WTC11 (cell line): ENCODE data around the gene MGST3. TPM values are rescaled to one million over a fixed set of nuclear protein-coding genes. Genes with fewer than 3 reads are reported as not detected.

ENCODE experiments used
- ATAC-seq: fragments of 200-7000 bp; cut with Tn5 transposase; 2 replicates; pipeline ENCODE4 v1.10.0; 2021; ENCODE audit warnings: mild to moderate bottlenecking, moderate library complexity
- CTCF ChIA-PET: fragments of 300-600 bp; sonication (Branson Sonifier 250); formaldehyde crosslinking; loops from one replicate; lab custom pipeline; 2021; ENCODE audit warnings: antibody characterized with exemption; lab: Charles Lee
- POLR2A ChIA-PET: fragments of 350-600 bp; sonication (Branson Sonifier 250); formaldehyde crosslinking; loops from one replicate; lab custom pipeline; 2021; ENCODE audit warnings: antibody characterized with exemption; lab: Charles Lee
- DNase-seq: peaks from one replicate; pipeline ENCODE4 v3.0.0; 2021; ENCODE audit warnings: low spot score
- H3K27ac Mint-ChIP-seq: 2 replicates; pipeline ENCODE4 v1.8.0; 2021; ENCODE audit warnings: mixed read lengths
- H3K27me3 Mint-ChIP-seq: 2 replicates; pipeline ENCODE4 v1.8.0; 2021; ENCODE audit warnings: low read depth, mild to moderate bottlenecking, moderate library complexity, mixed read lengths
- H3K36me3 Mint-ChIP-seq: 2 replicates; pipeline ENCODE4 v1.8.0; 2021; ENCODE audit warnings: mixed read lengths
- H3K4me1 Mint-ChIP-seq: 2 replicates; pipeline ENCODE4 v1.8.0; 2022; ENCODE audit warnings: mixed read lengths
- H3K4me3 Mint-ChIP-seq: 2 replicates; pipeline ENCODE4 v1.8.0; 2021; ENCODE audit warnings: mild to moderate bottlenecking, moderate library complexity, mixed read lengths
- H3K9me3 Mint-ChIP-seq: 2 replicates; pipeline ENCODE4 v1.8.0; 2021; ENCODE audit warnings: mixed read lengths
- GRHL2 ChIP-seq: fragments of 250-450 bp; sonication (Bioruptor Pico); IDR thresholded peaks from 2 replicates; pipeline ENCODE4 v1.8.0; 2022; ENCODE audit warnings: mild to moderate bottlenecking, moderate library complexity; ENCODE audit not compliant: insufficient replicate concordance, severe bottlenecking
- OVOL2 ChIP-seq: fragments of 250-450 bp; sonication (Bioruptor Pico); IDR thresholded peaks from 2 replicates; pipeline ENCODE4 v1.9.0; 2021; ENCODE audit warnings: mild to moderate bottlenecking, borderline replicate concordance
- ZNF219 ChIP-seq: sonication (generic); formaldehyde crosslinking; IDR thresholded peaks from 2 replicates; pipeline ENCODE4 v1.8.0; 2023; ENCODE audit warnings: missing genetic modification reagents, mild to moderate bottlenecking, borderline replicate concordance
- total RNA-seq: library from RNA; stranded (reverse); gene quantifications from 3 replicates; pipeline ENCODE4 v1.2.3, GENCODE V29; 2021

Gene MGST3
- total RNA-seq, 1 experiment from 2014 or later: 137 TPM

DNA sequence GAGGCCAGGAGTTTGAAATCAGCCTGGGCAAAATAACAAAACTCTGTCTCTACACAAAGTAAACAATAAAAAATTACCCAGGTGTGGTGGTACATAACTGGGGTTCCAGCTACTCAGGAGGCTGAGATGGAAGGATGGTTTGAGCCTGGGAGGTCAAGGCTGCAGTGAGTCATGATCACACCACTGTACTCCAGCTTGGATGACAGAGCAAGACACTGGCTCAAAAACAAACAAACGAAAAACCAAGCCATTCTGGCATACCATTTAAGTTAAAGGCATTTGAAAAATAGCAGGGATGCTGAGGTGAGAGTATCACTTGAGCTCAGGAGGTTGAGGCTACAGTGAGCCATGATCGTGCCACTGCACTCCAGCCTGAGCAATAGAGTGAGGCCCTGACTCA lies 72.6 kb downstream of the MGST3 start:
- DNase-seq (no peak), ATAC-seq (no peak)
- Mint-ChIP-seq H3K36me3 (no peaks in the 10 kb centered on the region), H3K9me3 (no peaks in the 10 kb centered on the region), H3K4me1 (0 out of 2 replicates have a peak, but pooled peaks cover 2% of the 10 kb centered on the region), H3K27me3 (peaks cover 6% of the 10 kb centered on the region), H3K27ac (no peak overlapping the region), H3K4me3 (no peak overlapping the region)
- no peak for TF ChIP-seq ZNF219
- no peak for TF ChIP-seq OVOL2 (CRISPR knock-in tag)
- no peak for TF ChIP-seq GRHL2
- POLR2A ChIA-PET: no interaction called here
- CTCF ChIA-PET: interaction anchor here (1.0 kb wide), 1 partner anchor 17 kb away, joined by 3 read pairs; no protein-coding TSS in a partner anchor

Other genes starting within 250 kb of the MGST3 start
- not detected in 3 replicates for gene RXRG, start 186.1 kb upstream of the MGST3 start, total RNA-seq
- 0.14 TPM in 1 of 3 replicates, not detected in the others for gene LRRC52, start 87.2 kb upstream of the MGST3 start, total RNA-seq
- gene ALDH9A1, start 67.3 kb downstream of the MGST3 start, total RNA-seq: 51.6 to 60.5 TPM (median 51.9 TPM) in 3 replicates
- gene TMCO1, start 137.6 kb downstream of the MGST3 start, total RNA-seq: 51.9 to 52.8 TPM (median 52.5 TPM) in 3 replicates
- gene UCK2, start 196.4 kb downstream of the MGST3 start, total RNA-seq: 74.3 to 85.7 TPM (median 79.2 TPM) in 3 replicates